ENCODE data around the gene NPC1.

NPC1 gene

GRCh38 chr18:23619388-23619881 lies 33.1 kb upstream of the NPC1 start:
- peak overlapping the region; percentile 58 to 75 for H3K4me3 ChIP-seq (ENCODE audit: insufficient read depth in 1 of 2, low read depth in 1 of 2, low read length in 2 of 2)

GRCh38 chr18:23618862-23619387 lies 32.6 kb upstream of the NPC1 start:
- Histone ChIP-seq H3K18ac (ENCODE audit: low read depth in 1 of 2, low read length in 2 of 2) (peak overlapping the region in 1 of 2 experiments; percentile 42), H3K14ac (ENCODE audit: low read length in 2 of 2) (no peak overlapping the region), H2BK15ac (ENCODE audit: low read depth, poor library complexity, severe bottlenecking) (no peak overlapping the region), H4K8ac (ENCODE audit: low read length) (peak overlapping the region; percentile 15), H3K4me2 (ENCODE audit: low read length, poor library complexity, severe bottlenecking) (peak overlapping the region; percentile 79), H3K9ac (ENCODE audit: low read length) (peak overlapping the region; percentile 81), H2BK5ac (ENCODE audit: low read depth, low read length, poor library complexity, severe bottlenecking) (no peak overlapping the region), H2BK120ac (ENCODE audit: low read depth, low read length) (no peak overlapping the region), H3K27me3 (ENCODE audit: control insufficient read depth in 1 of 2, insufficient read depth in 1 of 2, low read length in 2 of 2) (no peaks in the 10 kb centered on the region), H2BK12ac (ENCODE audit: low read length in 2 of 2) (no peak overlapping the region), H3K36me3 (ENCODE audit: control insufficient read depth in 1 of 2, insufficient read depth in 2 of 2, low read depth in 1 of 2, low read length in 2 of 2) (peaks cover 0 to 10% of the 10 kb centered on the region in 2 experiments), H3K4me3 (ENCODE audit: insufficient read depth in 1 of 2, low read depth in 1 of 2, low read length in 2 of 2) (peak overlapping the region; percentile 58 to 75), H2AFZ (ENCODE audit: low read depth, low read length) (peak overlapping the region; percentile 54), H3K4me1 (ENCODE audit: control insufficient read depth, insufficient read depth, low read depth, low read length) (peaks cover 23% of the 10 kb centered on the region), H3K23ac (ENCODE audit: low read length in 2 of 2) (no peak overlapping the region), H3K9me3 (ENCODE audit: control insufficient read depth, low read length) (no peaks in the 10 kb centered on the region), H3K4ac (ENCODE audit: low read depth in 1 of 2, low read length in 2 of 2) (no peak overlapping the region), H3K27ac (ENCODE audit: low read length, poor library complexity, severe bottlenecking) (no peak overlapping the region), H4K91ac (ENCODE audit: low read length) (no peak overlapping the region), H2AK5ac (ENCODE audit: low read length, severe bottlenecking) (no peak overlapping the region), H3K79me1 (replicated peaks; ENCODE audit: low read length, poor library complexity, severe bottlenecking) (no peaks in the 10 kb centered on the region)
- DNase-seq: no peak
- WGBS: 25% methylated on average over 13 of the region's 18 CpGs

More at GRCh38 chr18:23619388-23619881, 33.1 kb upstream of the NPC1 start:
- Histone ChIP-seq H3K36me3 (ENCODE audit: control insufficient read depth in 1 of 2, insufficient read depth in 2 of 2, low read depth in 1 of 2, low read length in 2 of 2) (peaks cover 0 to 11% of the 10 kb centered on the region in 2 experiments), H3K79me1 (replicated peaks; ENCODE audit: low read length, poor library complexity, severe bottlenecking) (no peaks in the 10 kb centered on the region), H2BK120ac (ENCODE audit: low read depth, low read length) (no peak overlapping the region), H3K14ac (ENCODE audit: low read length in 2 of 2) (no peak overlapping the region), H3K9ac (ENCODE audit: low read length) (peak overlapping the region; percentile 81), H4K8ac (ENCODE audit: low read length) (no peak overlapping the region), H4K91ac (ENCODE audit: low read length) (no peak overlapping the region), H2BK15ac (ENCODE audit: low read depth, poor library complexity, severe bottlenecking) (peak overlapping the region; percentile 18), H3K4ac (ENCODE audit: low read depth in 1 of 2, low read length in 2 of 2) (no peak overlapping the region), H3K4me1 (ENCODE audit: control insufficient read depth, insufficient read depth, low read depth, low read length) (peaks cover 23% of the 10 kb centered on the region), H3K18ac (ENCODE audit: low read depth in 1 of 2, low read length in 2 of 2) (peak overlapping the region in 1 of 2 experiments; percentile 42), H2AFZ (ENCODE audit: low read depth, low read length) (peak overlapping the region; percentile 54), H2BK5ac (ENCODE audit: low read depth, low read length, poor library complexity, severe bottlenecking) (no peak overlapping the region), H3K4me2 (ENCODE audit: low read length, poor library complexity, severe bottlenecking) (peak overlapping the region; percentile 79), H3K23ac (ENCODE audit: low read length in 2 of 2) (no peak overlapping the region), H2BK12ac (ENCODE audit: low read length in 2 of 2) (no peak overlapping the region), H3K27me3 (ENCODE audit: control insufficient read depth in 1 of 2, insufficient read depth in 1 of 2, low read length in 2 of 2) (no peaks in the 10 kb centered on the region), H2AK5ac (ENCODE audit: low read length, severe bottlenecking) (no peak overlapping the region), H3K27ac (ENCODE audit: low read length, poor library complexity, severe bottlenecking) (no peak overlapping the region), H3K9me3 (ENCODE audit: control insufficient read depth, low read length) (no peaks in the 10 kb centered on the region)
- DNase-seq: peak; percentile 40
- 3% methylated on average over 40 of the region's 41 CpGs for WGBS

- Histone ChIP-seq H2BK120ac (ENCODE audit: low read depth, low read length) (no peak overlapping the region), H3K36me3 (ENCODE audit: control insufficient read depth in 1 of 2, insufficient read depth in 2 of 2, low read depth in 1 of 2, low read length in 2 of 2) (peaks cover 0 to 10% of the 10 kb centered on the region in 2 experiments), H2BK12ac (ENCODE audit: low read length in 2 of 2) (no peak overlapping the region), H3K4me2 (ENCODE audit: low read length, poor library complexity, severe bottlenecking) (no peak overlapping the region), H3K4me3 (ENCODE audit: insufficient read depth in 1 of 2, low read depth in 1 of 2, low read length in 2 of 2) (no peak overlapping the region), H3K18ac (ENCODE audit: low read depth in 1 of 2, low read length in 2 of 2) (no peak overlapping the region), H3K14ac (ENCODE audit: low read length in 2 of 2) (no peak overlapping the region), H3K79me1 (replicated peaks; ENCODE audit: low read length, poor library complexity, severe bottlenecking) (no peaks in the 10 kb centered on the region), H2BK15ac (ENCODE audit: low read depth, poor library complexity, severe bottlenecking) (no peak overlapping the region), H3K9me3 (ENCODE audit: control insufficient read depth, low read length) (no peaks in the 10 kb centered on the region), H3K23ac (ENCODE audit: low read length in 2 of 2) (no peak overlapping the region), H2AFZ (ENCODE audit: low read depth, low read length) (no peak overlapping the region), H4K91ac (ENCODE audit: low read length) (no peak overlapping the region), H3K4ac (ENCODE audit: low read depth in 1 of 2, low read length in 2 of 2) (no peak overlapping the region), H2AK5ac (ENCODE audit: low read length, severe bottlenecking) (no peak overlapping the region), H3K27me3 (ENCODE audit: control insufficient read depth in 1 of 2, insufficient read depth in 1 of 2, low read length in 2 of 2) (no peaks in the 10 kb centered on the region), H3K4me1 (ENCODE audit: control insufficient read depth, insufficient read depth, low read depth, low read length) (peaks cover 23% of the 10 kb centered on the region), H2BK5ac (ENCODE audit: low read depth, low read length, poor library complexity, severe bottlenecking) (no peak overlapping the region), H4K8ac (ENCODE audit: low read length) (no peak overlapping the region), H3K27ac (ENCODE audit: low read length, poor library complexity, severe bottlenecking) (peak overlapping the region; percentile 74), H3K9ac (ENCODE audit: low read length) (no peak overlapping the region)
- WGBS: 94% methylated on average over 3 of the region's 4 CpGs
- no peak for DNase-seq
Observed at GRCh38 chr18:23617412-23618014, 31.2 kb upstream of the NPC1 start.

- WGBS: no CpG with 5 or more reads among the region's 2 CpGs
- H3K4me2 ChIP-seq (ENCODE audit: low read length, poor library complexity, severe bottlenecking): no peak overlapping the region
- H3K27me3 ChIP-seq (ENCODE audit: control insufficient read depth in 1 of 2, insufficient read depth in 1 of 2, low read length in 2 of 2): no peaks in the 10 kb centered on the region
Observed at GRCh38 chr18:23616258-23616657, 30.0 kb upstream of the NPC1 start.

More at GRCh38 chr18:23616258-23616657, 30.0 kb upstream of the NPC1 start:
- Histone ChIP-seq H3K4me3 (ENCODE audit: insufficient read depth in 1 of 2, low read depth in 1 of 2, low read length in 2 of 2) (no peak overlapping the region), H3K9ac (ENCODE audit: low read length) (no peak overlapping the region), H4K91ac (ENCODE audit: low read length) (no peak overlapping the region), H2BK5ac (ENCODE audit: low read depth, low read length, poor library complexity, severe bottlenecking) (no peak overlapping the region), H2BK15ac (ENCODE audit: low read depth, poor library complexity, severe bottlenecking) (no peak overlapping the region), H3K27ac (ENCODE audit: low read length, poor library complexity, severe bottlenecking) (no peak overlapping the region), H2BK120ac (ENCODE audit: low read depth, low read length) (no peak overlapping the region), H4K8ac (ENCODE audit: low read length) (no peak overlapping the region), H3K79me1 (replicated peaks; ENCODE audit: low read length, poor library complexity, severe bottlenecking) (no peaks in the 10 kb centered on the region), H3K36me3 (ENCODE audit: control insufficient read depth in 1 of 2, insufficient read depth in 2 of 2, low read depth in 1 of 2, low read length in 2 of 2) (peaks cover 0 to 18% of the 10 kb centered on the region in 2 experiments), H2AK5ac (ENCODE audit: low read length, severe bottlenecking) (no peak overlapping the region), H3K23ac (ENCODE audit: low read length in 2 of 2) (no peak overlapping the region), H3K4ac (ENCODE audit: low read depth in 1 of 2, low read length in 2 of 2) (no peak overlapping the region), H2AFZ (ENCODE audit: low read depth, low read length) (no peak overlapping the region), H3K14ac (ENCODE audit: low read length in 2 of 2) (no peak overlapping the region), H3K4me1 (ENCODE audit: control insufficient read depth, insufficient read depth, low read depth, low read length) (peaks cover 23% of the 10 kb centered on the region), H3K9me3 (ENCODE audit: control insufficient read depth, low read length) (no peaks in the 10 kb centered on the region), H3K18ac (ENCODE audit: low read depth in 1 of 2, low read length in 2 of 2) (no peak overlapping the region), H2BK12ac (ENCODE audit: low read length in 2 of 2) (no peak overlapping the region)
- DNase-seq: no peak
